ENCODE results near the gene FRMD5.

DNA sequence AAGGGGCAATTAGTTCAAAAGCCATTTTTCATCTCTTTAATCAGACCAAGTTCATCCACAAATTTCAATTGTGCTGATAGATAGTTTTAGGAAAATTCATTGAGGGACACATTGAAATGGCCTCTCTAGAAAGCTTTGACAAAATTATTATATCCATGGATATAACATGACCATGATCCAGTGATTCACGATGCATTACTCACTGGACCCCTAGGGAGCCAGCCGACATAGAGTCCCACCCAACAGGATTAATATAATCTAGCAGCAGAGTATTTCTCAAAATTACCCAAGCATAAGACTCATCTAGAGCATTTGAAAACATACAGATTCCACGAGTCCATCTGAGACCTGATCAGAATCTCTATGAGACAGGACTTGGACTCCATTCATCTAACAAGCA is 100.3 kb downstream of the FRMD5 start:
- no peak for TF ChIP-seq CTCF (IDR thresholded peaks at IDR 0.05; ENCODE audit: insufficient read depth, low read length, poor library complexity, severe bottlenecking)
- TF ChIP-seq EZH2phosphoT487 (conservative IDR thresholded peaks at IDR 0.05; ENCODE audit: low read length), result no peak
